ENCODE measurements around the gene EEF1A1. TPM values are rescaled to one million over a fixed set of nuclear protein-coding genes. Genes with fewer than 3 reads are reported as not detected.

The EEF1A1 gene
- total and polyA plus RNA-seq, 2 of the 4 experiments (the other 2 are of a cell fraction) = 14,757 to 30,152 TPM

- Histone ChIP-seq H2AK5ac (ENCODE audit: low read depth, low read length) (no peak overlapping the region), H4K8ac (ENCODE audit: low read depth in 2 of 2, low read length in 2 of 2) (no peak overlapping the region), H2AFZ (replicated peaks; ENCODE audit: low read length, poor library complexity) (no peak overlapping the region), H3K4me3 (ENCODE audit: insufficient read depth, low read depth, low read length) (no peak overlapping the region), H4K20me1 (ENCODE audit: insufficient read depth, low read length) (peaks cover 43% of the 10 kb centered on the region), H3K9ac (ENCODE audit: low read depth, low read length) (no peak overlapping the region), H3K18ac (ENCODE audit: low read depth, low read length) (no peak overlapping the region), H3K56ac (ENCODE audit: extremely low read depth, insufficient read depth, low read length) (no peak overlapping the region), H3K36me3 (ENCODE audit: control insufficient read depth, insufficient read depth, low read length) (peaks cover 14% of the 10 kb centered on the region), H2BK20ac (ENCODE audit: low read depth, low read length) (no peak overlapping the region), H3K14ac (replicated peaks; ENCODE audit: low read depth, low read length) (no peak overlapping the region), H3K9me3 (ENCODE audit: control insufficient read depth, insufficient read depth, low read length) (no peaks in the 10 kb centered on the region), H3K4me2 (ENCODE audit: low read depth, low read length) (no peak overlapping the region), H2BK5ac (ENCODE audit: low read depth, low read length, poor library complexity, severe bottlenecking) (no peak overlapping the region), H4K5ac (ENCODE audit: low read depth, low read length) (no peak overlapping the region), H3K27me3 (ENCODE audit: control insufficient read depth, insufficient read depth, low read length) (no peaks in the 10 kb centered on the region), H3K27ac (ENCODE audit: insufficient read depth, low read length) (no peak overlapping the region), H3K4me1 (ENCODE audit: control insufficient read depth, insufficient read depth, low read length) (0 out of 2 replicates have a peak, but pooled peaks cover 2% of the 10 kb centered on the region), H3K4ac (ENCODE audit: low read depth, low read length) (no peak overlapping the region), H4K91ac (ENCODE audit: insufficient read depth, low read depth, low read length) (no peak overlapping the region), H2BK120ac (ENCODE audit: low read depth, low read length) (no peak overlapping the region), H3K79me1 (ENCODE audit: low read depth in 1 of 2, low read length in 2 of 2) (peaks cover 3 to 23% of the 10 kb centered on the region in 2 experiments; a peak in 2 of 4 replicates), H3K23ac (ENCODE audit: low read depth, low read length) (no peak overlapping the region), H2BK15ac (ENCODE audit: low read depth, low read length) (no peak overlapping the region), H2AK9ac (replicated peaks; ENCODE audit: low read depth, low read length, poor library complexity) (no peak overlapping the region), H3K9me1 (ENCODE audit: insufficient read depth, low read length) (no peaks in the 10 kb centered on the region)
- peak; percentile 8 for DNase-seq
- intact Hi-C loops (cut with micrococcal nuclease) (no loop called here), in situ Hi-C loops (cut with MboI; ENCODE audit: low sequenced_read_pairs) (no loop called here), dilution Hi-C loops (cut with HindIII; ENCODE audit: low sequenced_read_pairs, unreplicated experiment) (no loop called here)
- TF ChIP-seq RCOR1 (IDR thresholded peaks at IDR 0.05; ENCODE audit: insufficient replicate concordance, low read length) (no peak), POLR2A (IDR thresholded peaks at IDR 0.05; ENCODE audit: low read depth, low read length) (peak; percentile 67)
- ChIA-PET CTCF (no interaction called here), POLR2A (ENCODE audit: unreplicated experiment) (interaction anchor here (0.7 kb wide), 1 partner anchor 87 kb away, joined by 4 read pairs; no protein-coding TSS in a partner anchor)
- no TSS peak for BruUV-seq (replicated peaks)
- WGBS, 2 experiments (ENCODE audit: extremely low coverage in 2 of 2, insufficient read length in 1 of 2) = 100% methylated on average over 1 of the region's 7 CpGs; no CpG with 5 or more reads in 1 of the 2 experiments
- no peak for ATAC-seq (ENCODE audit: low read depth)
These were observed 9.0 kb downstream of the EEF1A1 start for GRCh38 chr6:73511796-73512195.

All from IMR-90 (cell line).